ENCODE results near the gene TCEAL3. TPM values are rescaled to one million over a fixed set of nuclear protein-coding genes. Genes with fewer than 3 reads are reported as not detected.
A peak's percentile ranks its signal among the peaks of the same experiment; 100 is the strongest.

TCEAL3 gene
- total and polyA plus RNA-seq, 3 donors from 2014 or later = 56.7 to 65.8 (median 62.0) TPM

- Histone ChIP-seq H3K27ac (no peak overlapping the region), H3K9me3 (no peaks in the 10 kb centered on the region), H3K4me3 (no peak overlapping the region), H3K27me3 (no peaks in the 10 kb centered on the region), H3K4me1 (no peaks in the 10 kb centered on the region), H3K36me3 (ENCODE audit: low read depth, missing control alignments) (no peaks in the 10 kb centered on the region)
- TF ChIP-seq, protein P1, sequence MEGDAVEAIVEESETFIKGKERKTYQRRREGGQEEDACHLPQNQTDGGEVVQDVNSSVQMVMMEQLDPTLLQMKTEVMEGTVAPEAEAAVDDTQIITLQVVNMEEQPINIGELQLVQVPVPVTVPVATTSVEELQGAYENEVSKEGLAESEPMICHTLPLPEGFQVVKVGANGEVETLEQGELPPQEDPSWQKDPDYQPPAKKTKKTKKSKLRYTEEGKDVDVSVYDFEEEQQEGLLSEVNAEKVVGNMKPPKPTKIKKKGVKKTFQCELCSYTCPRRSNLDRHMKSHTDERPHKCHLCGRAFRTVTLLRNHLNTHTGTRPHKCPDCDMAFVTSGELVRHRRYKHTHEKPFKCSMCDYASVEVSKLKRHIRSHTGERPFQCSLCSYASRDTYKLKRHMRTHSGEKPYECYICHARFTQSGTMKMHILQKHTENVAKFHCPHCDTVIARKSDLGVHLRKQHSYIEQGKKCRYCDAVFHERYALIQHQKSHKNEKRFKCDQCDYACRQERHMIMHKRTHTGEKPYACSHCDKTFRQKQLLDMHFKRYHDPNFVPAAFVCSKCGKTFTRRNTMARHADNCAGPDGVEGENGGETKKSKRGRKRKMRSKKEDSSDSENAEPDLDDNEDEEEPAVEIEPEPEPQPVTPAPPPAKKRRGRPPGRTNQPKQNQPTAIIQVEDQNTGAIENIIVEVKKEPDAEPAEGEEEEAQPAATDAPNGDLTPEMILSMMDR (IDR thresholded peaks at IDR 0.05) = no peak
- no peak for TF ChIP-seq POLR2A (IDR thresholded peaks at IDR 0.05)
- intact Hi-C loops (cut with DNase I; ENCODE audit: low total_unique reads) = no loop called here
- 50% methylated on average over 1 of the region's 1 CpG for WGBS, 2 donors
- DNase-seq = no peak
These were observed 42.0 kb upstream of the TCEAL3 start for GRCh38 chrX:103565752-103566151.

- Histone ChIP-seq H3K27me3 (no peaks in the 10 kb centered on the region), H3K27ac (no peak overlapping the region), H3K4me3 (no peak overlapping the region), H3K36me3 (ENCODE audit: low read depth, missing control alignments) (no peaks in the 10 kb centered on the region), H3K9me3 (no peaks in the 10 kb centered on the region), H3K4me1 (no peaks in the 10 kb centered on the region)
- WGBS, 2 donors = 80 to 85% methylated on average over 5 to 6 of the region's 6 CpGs
- TF ChIP-seq POLR2A (IDR thresholded peaks at IDR 0.05) = no peak
- TF ChIP-seq, protein P1 (IDR thresholded peaks at IDR 0.05) = no peak
- intact Hi-C loops (cut with DNase I; ENCODE audit: low total_unique reads) = no loop called here
- no peak for DNase-seq
These were observed 36.6 kb upstream of the TCEAL3 start for GRCh38 chrX:103571121-103571520.

- Histone ChIP-seq H3K27ac (no peak overlapping the region), H3K36me3 (ENCODE audit: low read depth, missing control alignments) (no peaks in the 10 kb centered on the region), H3K9me3 (no peaks in the 10 kb centered on the region), H3K4me1 (no peaks in the 10 kb centered on the region), H3K4me3 (no peak overlapping the region), H3K27me3 (no peaks in the 10 kb centered on the region)
- WGBS, 2 donors = 76 to 100% methylated on average over 4 of the region's 4 CpGs
- intact Hi-C loops (cut with DNase I; ENCODE audit: low total_unique reads) = no loop called here
- no peak for TF ChIP-seq POLR2A (IDR thresholded peaks at IDR 0.05)
- TF ChIP-seq, protein P1 (IDR thresholded peaks at IDR 0.05) = no peak
- no peak for DNase-seq
These were observed 36.0 kb upstream of the TCEAL3 start for GRCh38 chrX:103571726-103572125.

DNA sequence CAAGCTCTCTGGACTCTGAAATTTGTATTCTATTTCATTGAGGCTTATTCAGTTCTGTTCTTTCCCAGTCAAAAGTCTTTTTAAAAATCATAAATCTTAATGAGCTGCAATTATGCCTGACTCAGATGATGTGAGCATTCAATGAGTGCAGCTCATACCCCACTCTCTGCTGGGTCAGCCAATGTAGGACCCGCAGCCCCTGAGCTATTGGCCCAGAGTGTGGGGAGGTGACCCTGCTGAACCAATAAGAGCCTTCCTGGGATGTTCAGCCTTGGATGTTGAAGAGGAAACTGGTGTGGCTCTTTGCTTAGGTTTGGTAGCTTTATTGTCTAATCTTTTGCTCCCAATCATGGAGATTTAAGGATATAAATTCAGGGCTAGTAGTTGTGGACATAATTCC, 34.6 kb upstream of the TCEAL3 start:
- no peak overlapping the region for H3K27ac ChIP-seq
- H3K36me3 ChIP-seq (ENCODE audit: low read depth, missing control alignments) = no peaks in the 10 kb centered on the region
- no peak for DNase-seq
- no peak overlapping the region for H3K4me3 ChIP-seq
- no peaks in the 10 kb centered on the region for H3K9me3 ChIP-seq
- intact Hi-C loops (cut with DNase I; ENCODE audit: low total_unique reads) = no loop called here
- WGBS, 2 donors = 73 to 88% methylated on average over 1 of the region's 1 CpG
- H3K27me3 ChIP-seq = no peaks in the 10 kb centered on the region
- H3K4me1 ChIP-seq = no peaks in the 10 kb centered on the region
- no peak for TF ChIP-seq POLR2A (IDR thresholded peaks at IDR 0.05)
- TF ChIP-seq, protein P1 (IDR thresholded peaks at IDR 0.05) = no peak

GRCh38 chrX:103584596-103584995, 23.2 kb upstream of the TCEAL3 start:
- peak overlapping the region; percentile 95 for H3K27ac ChIP-seq

More at GRCh38 chrX:103584596-103584995, 23.2 kb upstream of the TCEAL3 start:
- intact Hi-C loops (cut with DNase I; ENCODE audit: low total_unique reads) = no loop called here
- peak overlapping the region in 1 of 2 donors; percentile 86 for H3K4me3 ChIP-seq
- no peaks in the 10 kb centered on the region for H3K4me1 ChIP-seq
- H3K9me3 ChIP-seq = no peaks in the 10 kb centered on the region
- no peaks in the 10 kb centered on the region for H3K27me3 ChIP-seq
- no peak for DNase-seq
- WGBS, 2 donors = 39 to 51% methylated on average over 2 to 3 of the region's 3 CpGs
- TF ChIP-seq POLR2A (IDR thresholded peaks at IDR 0.05) = no peak
- TF ChIP-seq, protein P1 (IDR thresholded peaks at IDR 0.05) = no peak
- H3K36me3 ChIP-seq (ENCODE audit: low read depth, missing control alignments) = no peaks in the 10 kb centered on the region
